Activated naive CD4-positive, alpha-beta T cell (primary cell): ENCODE measurements around the gene GALNT9.
"Not testable (repeated sequence)": the region's sequence is repeated elsewhere in the genome, so short reads cannot be mapped to it uniquely, and the experiment has no call there.

ENCODE experiments used
- DNase-seq, 4 experiments: peaks; one replicate each; lab custom pipeline; 2025; lab: John Stamatoyannopoulos, UW

Gene GALNT9

GRCh38 chr12:132264086-132265010 is 65.0 kb downstream of the GALNT9 start:
- DNase-seq = no peak

- no peak for DNase-seq
These were observed 65.8 kb downstream of the GALNT9 start for GRCh38 chr12:132263451-132264049.

DNA sequence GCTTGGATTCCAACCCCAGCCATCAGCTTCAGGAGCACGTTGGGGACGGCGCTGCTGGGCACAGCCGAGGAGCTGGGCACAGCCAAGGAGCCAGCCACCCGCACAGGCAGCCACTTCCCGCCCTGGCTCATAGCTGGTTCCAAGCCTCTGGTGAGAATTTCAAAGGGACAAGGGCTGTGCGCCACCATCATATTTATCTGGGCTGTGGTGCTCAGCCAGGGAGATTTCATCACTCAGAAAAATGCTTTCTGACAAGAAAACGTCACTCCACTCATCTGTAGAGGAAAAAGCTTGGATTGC is 66.4 kb downstream of the GALNT9 start:
- DNase-seq = no peak

- DNase-seq = no peak
These were observed 66.9 kb downstream of the GALNT9 start for GRCh38 chr12:132262256-132263060.

GRCh38 chr12:132261328-132262138 is 67.9 kb downstream of the GALNT9 start:
- DNase-seq = no peak

GRCh38 chr12:132260721-132261120 is 68.7 kb downstream of the GALNT9 start:
- DNase-seq = no peak

GRCh38 chr12:132259872-132260695 is 69.3 kb downstream of the GALNT9 start:
- no peak for DNase-seq

GRCh38 chr12:132259364-132259871 is 70.0 kb downstream of the GALNT9 start:
- no peak for DNase-seq

- DNase-seq = no peak
These were observed 70.8 kb downstream of the GALNT9 start for GRCh38 chr12:132258543-132258942.

DNA sequence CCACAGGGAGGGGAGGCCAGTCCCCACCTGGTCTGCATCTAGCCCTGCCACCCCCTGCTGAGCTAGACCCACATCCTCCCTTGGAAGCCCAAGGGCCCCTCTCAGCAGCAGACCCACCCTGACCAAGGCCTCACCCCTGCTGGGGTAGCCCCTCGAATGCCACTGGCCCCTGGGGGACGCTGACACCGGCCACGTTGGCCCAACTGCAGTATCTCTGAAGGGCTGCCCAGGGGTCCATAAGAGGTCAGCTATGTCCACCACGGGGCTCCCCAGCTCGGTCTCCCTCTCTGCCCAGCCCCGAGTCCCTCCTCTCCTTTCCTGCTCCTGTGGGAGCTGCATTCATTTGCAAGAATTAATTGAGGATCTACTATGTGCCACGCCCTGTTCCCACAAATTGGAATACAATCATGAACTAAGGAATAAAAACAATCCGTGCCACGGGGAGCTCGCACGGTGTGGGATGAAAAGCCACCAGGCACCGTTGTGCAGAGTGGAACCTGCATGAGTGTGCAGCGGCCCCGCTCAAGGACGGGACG is 71.4 kb downstream of the GALNT9 start:
- DNase-seq = no peak

- no peak for DNase-seq
These were observed 72.0 kb downstream of the GALNT9 start for GRCh38 chr12:132257206-132257954.

GRCh38 chr12:132256646-132257045 is 72.7 kb downstream of the GALNT9 start:
- DNase-seq = no peak

DNA sequence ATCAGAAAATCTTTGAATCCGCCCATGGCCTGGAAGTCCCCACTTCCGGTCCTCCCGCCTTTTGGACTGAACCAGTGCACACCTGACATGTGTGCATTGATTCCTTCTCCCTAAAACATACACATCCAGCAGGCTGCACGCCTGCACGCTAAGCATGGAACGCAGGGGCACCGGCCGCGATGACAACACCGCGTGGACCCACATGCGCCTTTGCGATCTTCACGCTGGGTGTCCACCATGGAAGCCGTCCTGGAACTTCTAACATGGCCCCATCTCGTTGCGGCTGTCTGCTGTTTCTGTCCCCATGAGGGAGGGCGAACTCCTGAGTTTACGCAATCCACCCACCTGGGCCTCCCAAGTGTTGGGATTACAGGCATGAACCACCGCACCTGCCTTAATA is 73.7 kb downstream of the GALNT9 start:
- DNase-seq = no peak

- DNase-seq = no peak
These were observed 75.5 kb downstream of the GALNT9 start for GRCh38 chr12:132253698-132254480.

- not testable (repeated sequence) for DNase-seq
These were observed 76.4 kb downstream of the GALNT9 start for GRCh38 chr12:132252981-132253380.

- no peak for DNase-seq
These were observed 77.5 kb downstream of the GALNT9 start for GRCh38 chr12:132251741-132252490.

- DNase-seq = no peak
These were observed 78.1 kb downstream of the GALNT9 start for GRCh38 chr12:132251310-132251709.

DNA sequence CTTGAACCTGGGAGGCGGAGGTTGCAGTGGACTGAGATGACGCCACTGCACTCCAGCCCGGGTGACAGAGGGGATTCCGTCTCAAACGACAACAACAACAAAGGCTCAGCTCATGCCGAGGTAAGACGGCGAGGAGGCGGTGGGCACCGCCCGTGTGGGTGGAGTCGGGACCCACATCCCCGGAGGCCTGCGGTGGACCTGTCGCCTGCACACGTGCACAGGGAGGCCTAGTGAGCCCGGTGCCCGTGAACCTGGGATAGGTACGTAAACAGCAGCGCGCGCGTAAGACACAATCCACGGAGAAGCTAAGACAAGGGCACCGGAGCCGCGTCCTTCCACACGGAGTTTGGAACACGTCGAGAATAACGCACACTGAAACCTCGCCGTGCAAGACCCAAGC is 78.7 kb downstream of the GALNT9 start:
- DNase-seq = no peak
